NAMALWA (cell line): Measurements from ENCODE around the gene TRMT10B.
A peak's percentile ranks its signal among the peaks of the same experiment; 100 is the strongest.

Experiments used
- DNase-seq: peaks from one replicate; pipeline ENCODE4 v3.0.0-alpha.2; 2015; ENCODE audit warnings: low spot score

TRMT10B gene, protein sequence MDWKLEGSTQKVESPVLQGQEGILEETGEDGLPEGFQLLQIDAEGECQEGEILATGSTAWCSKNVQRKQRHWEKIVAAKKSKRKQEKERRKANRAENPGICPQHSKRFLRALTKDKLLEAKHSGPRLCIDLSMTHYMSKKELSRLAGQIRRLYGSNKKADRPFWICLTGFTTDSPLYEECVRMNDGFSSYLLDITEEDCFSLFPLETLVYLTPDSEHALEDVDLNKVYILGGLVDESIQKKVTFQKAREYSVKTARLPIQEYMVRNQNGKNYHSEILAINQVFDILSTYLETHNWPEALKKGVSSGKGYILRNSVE

DNA sequence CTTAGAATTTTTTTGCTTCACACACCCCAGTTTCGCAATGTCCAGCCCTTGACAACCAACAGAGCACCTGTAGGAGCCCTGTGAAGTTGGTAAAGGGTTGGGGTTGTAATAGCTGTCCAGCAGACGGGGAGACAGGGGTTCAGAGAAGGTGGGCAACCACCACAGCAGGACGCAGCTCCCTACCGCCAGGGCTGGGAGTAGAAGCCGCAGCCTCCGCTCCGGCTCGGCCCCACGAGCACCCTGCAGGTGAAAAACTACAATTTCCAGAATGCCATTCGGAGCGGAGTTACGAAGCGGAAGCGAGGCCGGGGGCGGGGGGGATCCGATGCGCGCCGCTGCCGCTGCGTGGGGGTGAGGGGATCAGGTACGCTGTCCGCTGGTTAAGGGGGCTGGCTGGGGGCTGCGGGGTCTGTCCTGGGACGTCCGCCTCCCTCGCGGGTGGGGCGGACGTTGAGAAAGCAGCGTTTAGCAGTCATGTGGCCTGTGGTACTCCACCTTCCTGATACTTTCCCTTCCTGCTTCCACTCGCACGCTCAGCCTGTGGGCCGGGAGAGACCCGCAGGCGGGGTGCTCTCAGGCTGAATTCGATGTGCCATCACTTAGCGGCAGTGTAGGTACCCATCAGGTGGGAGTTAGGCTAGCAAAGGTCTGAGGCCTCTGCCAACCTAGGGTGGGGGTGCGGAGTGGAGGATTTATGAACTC, at the start of gene TRMT10B:
Gene TRMT10B (plus strand): TSS at position 317 of the 702 bp plus-strand sequence. CDS start 8,127 bp downstream, outside the sequence.
- peak; percentile 74 for DNase-seq

DNA sequence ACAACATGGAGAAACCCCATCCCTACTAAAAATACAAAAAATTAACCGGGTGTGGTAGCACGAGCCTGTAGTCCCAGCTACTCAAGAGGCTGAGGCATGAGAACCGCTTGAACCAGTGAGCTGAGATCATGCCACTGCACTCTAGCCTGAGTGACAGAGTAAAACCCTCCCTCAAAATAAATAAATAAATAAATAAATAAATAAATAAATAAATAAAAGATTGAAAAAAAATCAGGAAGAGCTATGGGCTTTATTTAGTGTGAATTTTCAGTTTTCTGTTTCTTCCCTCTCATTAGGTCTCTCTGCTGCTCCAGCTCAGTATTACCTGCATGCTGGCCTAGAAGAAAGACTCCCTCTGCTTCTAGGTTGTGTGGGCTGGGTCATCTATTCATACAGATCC, 47.8 kb upstream of the TRMT10B start:
- DNase-seq = no peak

DNA sequence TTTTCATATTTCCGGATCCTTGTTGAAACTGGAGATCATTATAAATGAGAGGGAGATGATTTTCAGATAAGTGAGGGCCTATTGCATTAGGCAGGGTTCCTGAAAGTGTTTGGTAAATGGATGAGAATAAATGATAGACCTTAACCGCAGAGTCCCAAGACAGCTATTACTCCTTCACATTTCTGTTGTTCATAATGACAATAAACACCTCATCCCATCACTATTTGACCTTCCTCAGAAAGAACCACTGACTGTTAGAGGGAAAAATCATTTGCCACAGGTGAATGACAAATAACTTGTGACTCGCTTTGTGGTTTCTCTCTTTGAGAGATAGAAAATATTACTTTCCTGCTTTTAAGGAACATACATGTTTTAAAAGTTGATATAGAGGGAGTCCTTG, 47.3 kb upstream of the TRMT10B start:
- no peak for DNase-seq

DNA sequence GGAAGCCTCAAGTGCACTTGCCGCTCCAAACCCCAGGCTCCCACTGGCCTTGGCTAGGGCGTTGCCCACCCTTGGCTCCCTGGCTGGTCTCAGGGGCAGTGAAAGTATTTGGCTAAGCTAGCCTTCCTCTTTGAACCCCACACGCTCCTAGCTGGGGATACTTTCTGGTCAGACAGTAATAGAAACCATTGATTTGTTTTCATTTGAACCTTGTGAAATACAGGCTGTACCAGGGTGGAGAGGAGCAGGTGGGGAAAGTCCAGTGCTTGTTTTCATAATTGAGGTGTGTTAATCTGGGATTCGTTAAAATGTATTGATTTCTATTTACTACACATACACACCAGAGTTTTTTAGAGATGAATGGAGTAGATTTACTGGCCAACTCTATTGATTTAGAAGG, 45.9 kb upstream of the TRMT10B start:
- DNase-seq = no peak

DNA sequence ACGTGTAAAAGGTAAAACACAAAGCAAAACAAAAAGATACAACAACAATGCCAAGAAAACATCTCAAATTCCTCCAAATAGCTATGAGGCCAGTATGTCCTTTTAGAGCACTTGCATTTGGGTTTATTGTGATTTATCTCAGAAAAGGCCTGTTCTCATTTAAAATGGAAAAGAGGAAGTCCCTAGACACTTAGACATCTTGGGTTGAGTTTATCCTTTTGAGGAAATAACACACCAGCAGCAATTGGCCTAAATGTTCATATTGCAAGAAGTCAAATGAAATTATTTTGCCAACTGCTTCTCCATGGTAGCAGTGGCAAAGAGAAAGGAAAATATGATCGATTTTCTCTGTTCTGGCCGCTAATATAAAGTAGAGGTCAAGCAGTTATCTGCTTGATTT, 43.6 kb upstream of the TRMT10B start:
- DNase-seq = no peak

DNA sequence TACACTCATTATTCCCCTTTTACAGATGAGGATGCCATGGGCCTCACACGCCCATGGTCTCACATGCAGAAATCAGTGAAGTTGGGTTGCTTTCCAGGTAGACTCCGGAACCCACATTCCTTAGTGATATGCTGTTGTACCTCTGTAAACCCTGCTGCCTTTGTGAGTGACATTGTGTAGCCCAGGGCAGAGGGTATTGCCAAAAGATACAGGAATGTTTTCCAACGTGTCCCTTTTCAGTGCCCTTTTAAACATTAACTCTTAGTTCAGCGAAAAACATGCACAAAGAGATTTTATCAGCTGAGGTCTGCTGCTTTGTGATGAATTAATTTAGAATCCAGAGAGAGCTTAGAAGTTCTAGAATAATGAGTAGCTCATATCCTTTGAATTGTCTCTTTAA, 38.3 kb upstream of the TRMT10B start:
- DNase-seq = no peak

DNA sequence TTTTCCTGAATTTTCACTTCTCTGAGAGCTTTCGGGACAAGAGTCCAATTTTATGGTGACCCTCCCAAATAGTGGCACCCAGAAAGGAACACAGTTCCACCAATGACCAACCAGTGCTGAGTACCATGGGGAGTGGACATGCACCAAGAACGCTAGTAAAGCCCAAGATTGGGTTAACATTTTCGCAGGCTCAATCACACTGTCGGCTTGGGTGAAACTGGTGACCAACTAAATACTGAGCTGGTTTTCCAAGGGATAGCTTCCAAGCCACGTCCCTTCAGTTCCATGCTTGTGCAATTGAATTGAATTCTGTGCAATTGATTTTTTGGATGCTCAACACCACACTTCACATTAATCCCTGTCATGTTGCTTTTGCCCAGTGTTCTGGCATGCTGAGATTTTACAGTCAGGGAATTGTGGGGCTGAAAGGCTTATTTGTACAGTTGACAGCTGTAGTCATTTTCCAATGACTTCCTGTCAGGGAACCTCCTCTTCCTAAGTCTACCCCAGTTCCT, 37.6 kb upstream of the TRMT10B start:
- DNase-seq = no peak

DNA sequence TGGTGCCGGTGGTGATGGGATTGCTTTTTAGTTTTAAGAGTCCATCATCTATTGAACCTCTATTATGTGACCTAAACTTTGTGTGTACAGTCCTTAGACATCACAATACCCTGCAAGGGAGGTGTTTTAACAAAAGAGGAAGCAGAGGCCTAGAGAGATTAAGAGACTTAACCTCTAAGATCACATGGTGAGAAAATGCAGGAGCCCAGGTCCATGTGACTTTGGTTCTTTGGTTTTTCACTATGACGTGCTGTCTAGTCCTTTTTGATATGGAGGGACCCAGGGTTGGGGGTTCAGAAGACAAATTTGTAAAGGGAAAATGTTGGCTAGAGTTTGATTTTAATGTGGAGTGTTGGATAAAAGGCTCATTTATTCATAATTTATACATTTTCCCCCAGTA, 34.1 kb upstream of the TRMT10B start:
- no peak for DNase-seq

DNA sequence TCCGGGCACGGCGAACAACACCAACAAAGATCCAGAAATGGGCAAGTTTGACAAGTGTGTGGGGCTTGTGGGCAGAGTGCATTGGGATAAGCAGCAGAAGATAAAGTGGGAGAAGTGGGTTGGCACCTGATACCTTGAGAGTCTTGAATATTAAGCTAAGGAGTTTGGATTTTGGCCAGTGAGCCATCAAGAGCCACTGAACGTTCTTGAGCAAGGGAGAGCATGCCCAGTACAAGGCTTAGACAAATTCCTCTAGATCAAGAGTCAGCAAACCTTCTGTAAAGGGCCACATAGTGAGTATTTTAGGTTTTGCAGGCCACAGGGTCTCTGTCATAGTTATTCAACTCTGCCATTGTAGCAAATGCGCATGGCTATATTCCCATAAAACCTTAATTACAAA, 26.6 kb upstream of the TRMT10B start:
- no peak for DNase-seq

DNA sequence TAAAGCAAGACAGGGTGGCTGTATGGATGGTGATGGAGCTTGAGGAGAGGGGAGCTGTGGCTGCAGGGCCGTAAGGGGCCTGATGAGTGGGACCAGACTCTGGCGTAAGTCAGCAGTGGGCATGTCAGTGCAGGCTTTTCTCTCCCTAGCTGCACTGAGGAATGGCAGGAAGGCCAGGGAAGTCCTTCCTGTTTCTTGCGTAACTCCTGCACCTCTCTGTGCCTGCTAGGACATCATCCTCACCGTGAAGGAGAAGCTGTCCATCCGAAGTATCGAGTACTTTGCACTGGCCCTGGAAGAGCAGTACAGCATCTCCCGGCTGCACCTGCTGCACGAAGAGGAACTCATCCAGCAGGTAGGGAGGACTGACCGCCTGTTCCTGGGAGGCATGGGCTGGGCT, 24.1 kb upstream of the TRMT10B start:
- no peak for DNase-seq

DNA sequence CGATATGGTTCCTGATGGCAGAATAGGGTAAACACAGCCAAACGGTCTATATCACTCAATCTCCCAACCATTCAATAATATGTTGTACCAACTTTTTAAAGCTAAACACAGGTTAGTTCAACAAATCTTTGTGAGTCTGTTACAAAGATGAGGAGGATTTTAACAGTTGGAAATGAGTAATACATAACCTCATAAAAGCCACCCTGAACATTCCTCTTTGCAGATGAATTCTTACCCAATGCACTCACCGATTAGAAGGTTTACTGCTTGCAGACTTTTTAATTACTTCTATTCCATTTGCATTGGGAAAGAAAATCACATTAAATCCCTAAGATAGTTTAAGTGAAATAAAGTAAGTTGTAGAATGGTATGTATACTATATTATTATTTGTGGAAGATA, 23.3 kb upstream of the TRMT10B start:
- DNase-seq = no peak

DNA sequence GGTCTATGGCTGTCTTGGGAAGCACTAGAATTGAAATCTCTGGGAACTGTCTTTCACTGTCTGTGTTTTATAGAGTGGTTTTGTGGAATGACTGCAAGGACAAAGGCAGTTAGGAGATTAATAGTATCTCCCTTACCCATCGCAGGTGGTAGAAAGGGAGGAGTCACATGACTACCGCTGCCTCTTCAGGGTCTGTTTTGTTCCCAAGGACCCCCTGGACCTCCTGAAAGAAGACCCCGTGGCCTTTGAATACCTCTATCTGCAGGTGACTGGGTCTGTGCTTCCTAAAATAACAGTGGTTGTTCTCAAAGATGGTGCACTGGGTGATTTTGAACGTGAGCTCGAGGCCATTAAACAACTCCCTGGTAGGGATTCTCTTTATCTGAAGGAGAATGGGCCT, 22.8 kb upstream of the TRMT10B start:
- no peak for DNase-seq

DNA sequence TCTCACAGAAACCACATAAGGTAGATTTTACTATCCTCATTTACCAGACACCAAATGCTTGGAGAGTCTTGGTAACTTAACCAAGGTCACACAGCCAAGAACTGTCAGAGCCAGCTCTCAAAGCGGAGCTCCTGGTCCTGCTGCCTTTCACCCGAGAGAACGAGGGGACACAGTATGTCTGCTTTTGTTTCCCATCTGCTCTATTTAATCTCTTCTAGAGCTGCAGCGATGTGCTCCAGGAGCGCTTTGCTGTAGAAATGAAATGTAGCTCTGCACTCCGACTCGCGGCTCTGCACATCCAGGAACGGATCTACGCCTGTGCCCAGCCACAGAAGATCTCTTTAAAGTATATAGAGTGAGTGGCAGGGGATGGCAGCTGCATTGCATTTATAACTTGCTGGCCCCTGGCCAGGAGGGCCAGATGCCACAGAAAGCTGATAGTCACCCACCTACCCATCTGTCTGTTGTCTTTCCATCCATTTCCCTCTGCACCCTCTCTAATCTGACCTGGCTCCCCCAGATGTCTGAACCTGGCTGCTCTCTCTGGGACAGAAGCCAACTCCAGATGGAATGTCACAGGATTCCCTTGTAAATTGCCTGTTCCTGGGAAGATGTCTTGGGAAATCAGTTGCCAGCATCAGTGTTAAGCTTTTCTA, 21.4 kb upstream of the TRMT10B start:
- DNase-seq = no peak

DNA sequence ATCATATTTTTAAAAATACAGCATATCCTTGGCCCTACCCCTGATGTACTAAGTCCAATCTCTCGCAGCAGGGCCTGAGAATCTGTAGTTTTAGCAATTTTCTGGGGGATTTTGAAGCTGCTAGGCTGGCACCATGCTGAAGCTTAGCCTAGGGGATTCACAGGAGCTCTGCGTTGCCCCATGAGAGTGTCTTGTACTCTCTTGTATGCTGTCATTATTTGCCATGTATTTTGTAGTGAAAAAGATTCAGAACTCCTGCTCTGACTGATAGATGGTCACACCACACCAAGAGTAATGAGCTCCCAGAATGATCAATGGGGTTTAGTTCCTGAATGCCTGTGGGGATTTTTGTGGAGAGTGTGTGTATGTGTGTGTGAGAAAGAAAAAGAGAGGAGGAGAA, 20.7 kb upstream of the TRMT10B start:
- DNase-seq = no peak

DNA sequence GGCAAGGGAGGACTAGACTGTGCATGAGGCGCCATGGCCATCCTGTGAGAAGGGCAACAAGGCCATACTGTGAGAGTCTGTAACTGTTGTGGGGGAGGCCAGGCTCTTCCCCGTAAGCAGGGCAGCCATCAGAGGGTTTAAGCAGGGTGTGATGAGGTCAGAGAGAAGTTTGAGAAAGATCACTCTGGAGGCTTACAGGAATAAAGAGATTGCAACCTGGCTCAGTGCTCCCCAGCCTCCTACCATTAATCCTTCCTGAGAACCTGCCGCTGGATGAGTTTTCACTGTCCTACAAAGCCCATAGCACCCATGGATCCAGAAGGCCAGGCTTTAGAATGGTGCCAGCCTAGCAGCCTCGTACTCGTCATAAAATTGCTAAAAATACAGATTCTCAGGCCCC, 14.4 kb upstream of the TRMT10B start:
- no peak for DNase-seq

DNA sequence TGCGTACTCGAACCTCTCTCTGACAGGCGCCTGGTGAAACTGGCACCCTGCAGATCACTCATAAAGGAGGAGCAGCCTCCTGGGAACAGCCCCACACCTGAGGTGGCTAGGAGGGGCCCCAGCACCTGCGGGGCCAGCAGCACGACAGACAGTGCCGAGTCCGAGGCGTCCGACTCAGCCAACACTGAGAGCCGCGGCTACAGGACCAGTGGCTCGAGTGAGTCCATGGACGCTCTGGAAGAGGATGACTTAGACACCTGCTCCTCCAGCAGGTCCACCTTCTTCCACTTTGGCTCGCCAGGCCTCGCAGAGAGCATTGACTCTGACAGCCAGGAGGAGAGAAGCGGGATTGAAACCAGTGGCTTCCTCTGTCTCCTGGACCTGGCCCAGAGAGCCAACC, 13.5 kb upstream of the TRMT10B start:
- DNase-seq = no peak

DNA sequence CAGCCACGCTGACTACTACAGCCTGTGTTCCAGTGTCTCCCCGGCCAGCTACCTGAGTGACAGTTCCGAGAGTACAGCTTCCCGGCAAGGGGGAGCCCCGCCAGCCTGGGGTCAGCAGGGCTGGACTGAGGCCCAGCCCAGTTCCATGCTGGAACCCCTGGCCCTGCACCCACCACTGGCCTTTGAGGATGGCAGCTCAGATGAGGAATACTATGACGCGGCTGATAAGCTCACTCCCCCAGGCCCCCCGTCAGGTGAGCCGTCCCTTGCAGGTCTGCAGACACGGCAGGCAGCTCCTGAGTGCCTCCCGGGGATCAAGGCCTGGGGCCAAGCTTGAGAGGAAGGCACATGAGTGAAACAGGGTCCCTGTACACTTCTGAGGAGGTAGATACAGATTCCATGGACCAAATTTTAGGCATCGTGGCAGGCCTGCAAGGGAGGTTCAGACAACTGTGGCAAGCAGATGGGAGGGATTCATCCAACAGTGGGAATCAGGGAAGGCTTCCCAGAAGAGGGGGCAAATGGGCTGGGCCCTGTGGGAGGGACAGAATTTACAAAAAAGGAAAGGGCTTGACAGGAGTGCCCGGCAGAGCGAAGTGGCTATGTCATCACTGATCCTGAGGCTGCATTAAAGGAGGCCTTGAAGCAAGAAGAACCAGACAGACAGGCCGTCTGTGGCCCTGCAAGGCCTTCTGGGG, 12.8 kb upstream of the TRMT10B start:
- DNase-seq = no peak

DNA sequence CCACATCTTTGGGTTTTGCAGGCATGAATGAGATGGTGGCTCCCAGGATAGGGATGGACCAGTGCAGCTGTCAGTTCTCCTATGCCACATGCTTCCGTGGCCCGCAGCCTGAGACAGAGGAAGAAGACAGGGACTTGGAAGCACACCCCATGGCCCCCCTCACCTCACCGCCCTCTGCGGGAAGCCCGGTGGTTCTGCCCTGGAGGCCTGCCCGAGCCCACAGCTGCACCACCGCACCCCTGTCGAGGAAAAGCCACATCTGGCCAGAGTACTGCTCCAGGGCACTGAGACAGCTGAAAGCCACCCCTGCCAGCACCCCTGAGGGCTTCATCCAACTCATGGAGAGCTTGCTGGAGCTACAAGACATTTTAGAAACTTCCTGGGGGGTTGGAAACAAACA, 7.6 kb upstream of the TRMT10B start:
- no peak for DNase-seq

DNA sequence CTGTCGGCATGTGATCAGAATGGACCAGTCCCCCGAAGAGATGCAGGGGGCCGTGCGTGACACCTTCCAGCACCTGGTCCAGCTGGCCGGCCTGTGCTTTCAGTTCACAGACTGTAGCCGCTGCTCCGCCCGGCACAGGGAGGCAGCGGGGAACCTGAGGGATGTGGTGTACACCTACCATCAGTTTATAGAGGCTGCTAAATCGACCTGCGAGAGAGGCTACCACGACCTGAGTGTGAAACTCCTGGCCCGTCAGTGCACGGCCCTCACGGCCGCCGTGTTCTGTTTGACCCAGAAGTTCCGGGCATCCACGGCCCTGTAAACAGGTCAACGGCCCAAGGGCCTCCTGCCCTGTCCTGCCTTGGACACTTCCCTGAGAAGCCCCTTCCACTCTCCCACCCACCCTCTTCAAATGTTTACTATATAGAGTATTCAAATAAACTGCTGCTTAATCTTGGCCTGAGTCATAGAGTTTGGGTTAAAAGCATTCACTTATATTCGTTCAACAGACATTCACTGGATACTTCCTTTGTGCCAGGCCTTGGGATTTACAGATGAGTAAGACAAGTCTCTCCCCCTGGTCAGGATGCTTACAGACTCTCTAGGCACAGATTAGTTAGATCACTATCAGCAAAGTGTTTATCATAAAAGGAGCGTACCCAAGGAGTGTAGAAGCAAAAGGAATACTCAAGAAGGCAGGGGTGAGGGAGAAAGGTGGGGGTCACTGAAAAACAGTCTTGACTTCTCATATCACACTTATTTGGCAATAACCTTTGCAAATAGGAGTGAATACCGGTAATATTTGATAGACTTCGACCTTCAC, 6.9 kb upstream of the TRMT10B start:
- DNase-seq = no peak

DNA sequence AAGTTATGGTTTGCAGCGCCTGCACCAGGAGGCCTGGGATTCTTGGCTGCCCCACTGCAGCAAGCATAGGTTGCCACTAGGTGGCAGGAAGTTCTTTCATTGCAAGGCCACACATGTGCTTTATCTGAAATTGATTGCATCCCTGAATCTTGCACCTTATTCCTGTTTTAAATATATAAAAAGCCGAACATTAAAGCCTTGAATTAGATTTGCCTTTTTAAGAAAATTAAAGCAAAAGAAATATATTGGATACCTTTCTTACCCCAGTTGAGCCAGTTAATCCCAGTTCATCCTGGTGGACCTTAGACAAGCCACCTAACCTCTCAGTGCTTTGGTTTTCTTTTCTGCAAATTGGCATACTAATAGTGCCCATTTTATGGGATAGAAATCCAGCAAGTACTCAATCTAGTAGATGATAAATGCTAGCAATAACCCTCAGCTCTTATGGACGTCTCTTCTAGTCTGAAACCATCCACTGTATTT, 6.3 kb upstream of the TRMT10B start:
- DNase-seq = peak; percentile 80

DNA sequence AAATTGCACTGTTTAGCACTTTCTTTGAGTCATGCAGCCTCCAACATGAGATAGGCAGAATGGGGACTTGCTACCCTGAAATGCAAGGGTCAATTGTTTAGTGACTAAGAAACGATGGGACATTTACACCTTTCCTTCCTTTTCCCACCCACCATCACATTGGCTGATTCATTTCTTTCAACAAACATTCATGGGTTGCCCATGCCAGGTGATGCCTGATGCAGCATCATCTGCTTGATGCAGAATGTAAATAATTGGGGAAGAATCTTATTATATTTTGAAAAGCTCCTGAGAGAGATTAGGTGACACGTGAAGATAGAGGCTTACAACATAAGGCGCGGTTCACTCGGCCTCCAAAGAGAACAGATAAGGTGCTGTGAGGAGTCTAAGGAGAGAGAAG, 4.5 kb upstream of the TRMT10B start:
- no peak for DNase-seq
